ENCODE results near the gene CNP.

DNA sequence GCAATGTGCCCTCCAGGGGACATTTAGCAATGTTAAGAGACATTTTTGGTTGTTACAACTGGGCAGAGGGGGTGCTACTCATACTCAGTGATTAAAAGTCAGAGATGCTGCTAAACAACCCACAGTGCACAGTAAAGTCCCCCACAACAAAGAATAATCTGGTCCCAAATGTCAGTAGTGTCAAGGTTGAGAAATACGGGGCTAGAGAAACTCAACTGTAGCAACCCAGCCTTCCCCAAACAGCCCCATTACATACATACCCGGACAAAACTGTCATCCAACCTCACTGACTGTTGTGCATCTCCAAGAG is 30.2 kb downstream of the CNP start:
- TF ChIP-seq POLR2A (IDR thresholded peaks at IDR 0.05; ENCODE audit: low read depth, low read length) (no peak), PAX5 (IDR thresholded peaks at IDR 0.05; ENCODE audit: insufficient read depth, low read length, severe bottlenecking) (no peak), POLR2AphosphoS5 (IDR thresholded peaks at IDR 0.05; ENCODE audit: low read depth, low read length) (no peak), SPI1 (IDR thresholded peaks at IDR 0.05; ENCODE audit: low read depth, low read length) (no peak), TAF1 (IDR thresholded peaks at IDR 0.05; ENCODE audit: low read depth, low read length) (no peak)
